CD4-positive, alpha-beta T cell (primary cell): ENCODE data around the gene MSMB. TPM values are rescaled to one million over a fixed set of nuclear protein-coding genes. Genes with fewer than 3 reads are reported as not detected.

Experiments
- ATAC-seq: fragments of 200-7000 bp; cut with Tn5 transposase; one replicate; pipeline ENCODE4 v1.10.0; 2022; ENCODE audit warnings: mild to moderate bottlenecking; ENCODE audit not compliant: poor library complexity
- CTCF ChIA-PET: fragments of 350-600 bp; sonication (Branson Sonifier 250); formaldehyde crosslinking; loops from one replicate; lab custom pipeline; 2021; ENCODE audit warnings: antibody characterized with exemption, inconsistent platforms; lab: Charles Lee
- POLR2A ChIA-PET: fragments of 350-600 bp; sonication (Branson Sonifier 250); formaldehyde crosslinking; loops from one replicate; lab custom pipeline; 2021; ENCODE audit warnings: antibody characterized with exemption, inconsistent platforms; lab: Charles Lee
- DNase-seq, 14 experiments: peaks; one replicate each; pipeline ENCODE4 v3.0.0-alpha.2; 2013 to 2020; ENCODE audit warnings: mixed read lengths in 2 of 14
- H3K27ac ChIP-seq, 2 donors: one replicate each; pipeline versions ENCODE4 v1.5.1 to v1.7.0; 2013; ENCODE audit warnings: low read length in 2 of 2, low read depth in 1 of 2, mild to moderate bottlenecking in 1 of 2
- H3K27me3 ChIP-seq, 2 experiments: 1 replicate in 1 of 2; 2 replicates in 1 of 2; pipeline versions ENCODE4 v1.6.1 to v1.7.0; 2013; ENCODE audit warnings: low read length in 2 of 2, control low read depth in 1 of 2, mild to moderate bottlenecking in 1 of 2, moderate library complexity in 1 of 2; ENCODE audit not compliant: insufficient read depth in 2 of 2, control insufficient read depth in 1 of 2
- H3K36me3 ChIP-seq: one replicate; pipeline ENCODE4 v1.6.1; 2013; ENCODE audit warnings: low read length, control low read depth; ENCODE audit not compliant: insufficient read depth
- H3K4me1 ChIP-seq: one replicate; pipeline ENCODE4 v1.6.1; 2013; ENCODE audit warnings: low read length, control low read depth; ENCODE audit not compliant: insufficient read depth
- H3K4me3 ChIP-seq: one replicate; pipeline ENCODE4 v1.5.1; 2013; ENCODE audit warnings: mild to moderate bottlenecking, low read length, moderate library complexity
- H3K9me3 ChIP-seq, 2 experiments: 1 replicate in 1 of 2; 2 replicates in 1 of 2; pipeline versions ENCODE4 v1.6.1 to v1.7.0; 2013; ENCODE audit warnings: low read length in 2 of 2, mild to moderate bottlenecking in 2 of 2, control low read depth in 1 of 2, moderate library complexity in 1 of 2; ENCODE audit not compliant: control insufficient read depth in 1 of 2, insufficient read depth in 1 of 2
- H3K27ac Mint-ChIP-seq: one replicate; pipeline ENCODE4 v1.8.0; 2020; ENCODE audit warnings: mixed read lengths
- H3K27me3 Mint-ChIP-seq: one replicate; pipeline ENCODE4 v1.8.0; 2021; ENCODE audit warnings: mixed read lengths
- H3K36me3 Mint-ChIP-seq: one replicate; pipeline ENCODE4 v1.8.0; 2021; ENCODE audit warnings: low read depth, mixed read lengths
- H3K4me1 Mint-ChIP-seq: one replicate; pipeline ENCODE4 v1.8.0; 2021; ENCODE audit warnings: low read depth, mixed read lengths
- H3K4me3 Mint-ChIP-seq: one replicate; pipeline ENCODE4 v1.8.0; 2020; ENCODE audit warnings: mild to moderate bottlenecking, mixed read lengths
- H3K9me3 Mint-ChIP-seq: one replicate; pipeline ENCODE4 v1.8.0; 2020; ENCODE audit warnings: mixed read lengths
- intact Hi-C, 2 experiments: fragments of 100-400 bp; cut with DNase I in 1 of 2; cut with micrococcal nuclease in 1 of 2; formaldehyde crosslinking; loops; one replicate each; pipeline versions ENCODE4 v1.15.1 to v1.9.0; 2023 to 2025; cut with DNase I, micrococcal nuclease
- total RNA-seq, 174 experiments: library from RNA in 2 of 174; stranded (reverse) in 2 of 174; gene quantifications; one replicate each; pipeline ENCODE4 v1.2.3 and lab custom pipeline; 2021 to 2026
- TF ChIP-seq, protein P1 (sequence below): fragments of 200-600 bp; IDR thresholded peaks from one replicate; pipeline ENCODE4 v1.8.0; 2022; ENCODE audit warnings: antibody characterized with exemption, mild to moderate bottlenecking

Gene MSMB
- total RNA-seq, 2 experiments from 2014 or later = not detected

GRCh38 chr10:46012746-46013145 lies 33.3 kb downstream of the MSMB start:
- Histone ChIP-seq H3K4me1 (peaks cover 5% of the 10 kb centered on the region), H3K27ac (no peak overlapping the region), H3K36me3 (peaks cover 87% of the 10 kb centered on the region), H3K27me3 (no peaks in the 10 kb centered on the region), H3K4me3 (no peak overlapping the region), H3K9me3 (no peaks in the 10 kb centered on the region)
- peaks cover 87% of the 10 kb centered on the region for H3K36me3 Mint-ChIP-seq
- H3K4me1 Mint-ChIP-seq = peaks cover 16% of the 10 kb centered on the region
- ChIA-PET CTCF (no interaction called here), POLR2A (no interaction called here)
- no peaks in the 10 kb centered on the region for H3K27me3 Mint-ChIP-seq
- DNase-seq = no peak
- ATAC-seq = no peak
- intact Hi-C loops = no loop called here
- H3K4me3 Mint-ChIP-seq = no peak overlapping the region
- H3K27ac Mint-ChIP-seq = no peak overlapping the region
- H3K9me3 Mint-ChIP-seq = no peaks in the 10 kb centered on the region
- TF ChIP-seq, protein P1, sequence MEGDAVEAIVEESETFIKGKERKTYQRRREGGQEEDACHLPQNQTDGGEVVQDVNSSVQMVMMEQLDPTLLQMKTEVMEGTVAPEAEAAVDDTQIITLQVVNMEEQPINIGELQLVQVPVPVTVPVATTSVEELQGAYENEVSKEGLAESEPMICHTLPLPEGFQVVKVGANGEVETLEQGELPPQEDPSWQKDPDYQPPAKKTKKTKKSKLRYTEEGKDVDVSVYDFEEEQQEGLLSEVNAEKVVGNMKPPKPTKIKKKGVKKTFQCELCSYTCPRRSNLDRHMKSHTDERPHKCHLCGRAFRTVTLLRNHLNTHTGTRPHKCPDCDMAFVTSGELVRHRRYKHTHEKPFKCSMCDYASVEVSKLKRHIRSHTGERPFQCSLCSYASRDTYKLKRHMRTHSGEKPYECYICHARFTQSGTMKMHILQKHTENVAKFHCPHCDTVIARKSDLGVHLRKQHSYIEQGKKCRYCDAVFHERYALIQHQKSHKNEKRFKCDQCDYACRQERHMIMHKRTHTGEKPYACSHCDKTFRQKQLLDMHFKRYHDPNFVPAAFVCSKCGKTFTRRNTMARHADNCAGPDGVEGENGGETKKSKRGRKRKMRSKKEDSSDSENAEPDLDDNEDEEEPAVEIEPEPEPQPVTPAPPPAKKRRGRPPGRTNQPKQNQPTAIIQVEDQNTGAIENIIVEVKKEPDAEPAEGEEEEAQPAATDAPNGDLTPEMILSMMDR = no peak

DNA sequence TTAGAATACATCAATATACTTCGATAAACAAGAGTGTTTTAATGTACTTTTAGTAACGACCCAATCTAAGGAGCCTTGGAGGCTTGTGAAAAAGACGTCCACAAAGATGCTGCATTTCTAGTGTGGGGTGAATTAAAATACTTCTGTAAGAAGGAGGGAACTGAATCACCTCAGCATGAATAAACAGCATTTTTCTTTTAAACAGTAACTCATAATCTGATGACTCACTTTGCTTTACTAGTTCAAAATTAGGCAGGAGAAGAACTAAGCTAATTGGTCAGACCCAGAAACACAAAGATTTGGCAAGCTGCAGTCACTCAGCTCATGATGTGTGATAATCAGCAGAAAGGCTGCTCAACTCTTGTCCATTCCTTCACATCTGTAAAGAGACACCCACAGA lies 39.9 kb downstream of the MSMB start:
- no peaks in the 10 kb centered on the region for H3K9me3 ChIP-seq
- Mint-ChIP-seq H3K36me3 (peaks cover 92% of the 10 kb centered on the region), H3K4me1 (no peaks in the 10 kb centered on the region), H3K27ac (peak overlapping the region; percentile 40), H3K9me3 (no peaks in the 10 kb centered on the region), H3K4me3 (no peak overlapping the region), H3K27me3 (no peaks in the 10 kb centered on the region)
- peaks cover 96% of the 10 kb centered on the region for H3K36me3 ChIP-seq
- ChIA-PET POLR2A (interaction anchor here (0.7 kb wide), 1 partner anchor 16 kb away, joined by 3 read pairs; no protein-coding TSS in a partner anchor), CTCF (interaction anchor here (1.4 kb wide), 1 partner anchor 23 kb away, joined by 6 read pairs; no protein-coding TSS in a partner anchor)
- H3K27ac ChIP-seq = no peak overlapping the region
- ATAC-seq (no peak), DNase-seq (no peak)
- intact Hi-C loops = no loop called here
- no peak overlapping the region for H3K4me3 ChIP-seq
- H3K4me1 ChIP-seq = no peaks in the 10 kb centered on the region
- TF ChIP-seq, protein P1 = no peak
- no peaks in the 10 kb centered on the region for H3K27me3 ChIP-seq

- intact Hi-C loops = no loop called here
- Histone ChIP-seq H3K36me3 (peaks cover 93% of the 10 kb centered on the region), H3K9me3 (no peaks in the 10 kb centered on the region), H3K27me3 (no peaks in the 10 kb centered on the region), H3K4me1 (no peaks in the 10 kb centered on the region), H3K4me3 (no peak overlapping the region), H3K27ac (no peak overlapping the region)
- ChIA-PET POLR2A (no interaction called here), CTCF (interaction anchor here (1.4 kb wide), 1 partner anchor 24 kb away, joined by 6 read pairs; no protein-coding TSS in a partner anchor)
- H3K36me3 Mint-ChIP-seq = peaks cover 92% of the 10 kb centered on the region
- H3K4me3 Mint-ChIP-seq = no peak overlapping the region
- H3K4me1 Mint-ChIP-seq = no peaks in the 10 kb centered on the region
- DNase-seq = no peak
- H3K27me3 Mint-ChIP-seq = no peaks in the 10 kb centered on the region
- H3K9me3 Mint-ChIP-seq = no peaks in the 10 kb centered on the region
- no peak for ATAC-seq
- H3K27ac Mint-ChIP-seq = no peak overlapping the region
- TF ChIP-seq, protein P1 = no peak
Observed at GRCh38 chr10:46005383-46005782, 40.7 kb downstream of the MSMB start.
